SU-DHL-6 (cell line): ENCODE results near the gene TMEM151B.

Experiments used
- H2AFZ ChIP-seq: fragments of 200-600 bp; sonication (generic); 2 replicates; pipeline ENCODE4 v1.6.1; 2014; ENCODE audit warnings: low read depth, mild to moderate bottlenecking, moderate library complexity, mixed read lengths, antibody characterized with exemption, low read length; ENCODE audit not compliant: severe bottlenecking
- H3F3A ChIP-seq: fragments of 200-600 bp; shearing (Covaris generic); 2 replicates; pipeline ENCODE4 v1.6.0; 2016; ENCODE audit warnings: antibody characterized with exemption, mild to moderate bottlenecking; ENCODE audit not compliant: insufficient read depth
- H3K27ac ChIP-seq: fragments of 200-600 bp; sonication (generic); 2 replicates; pipeline ENCODE4 v1.5.1; 2016; ENCODE audit warnings: low read depth, mild to moderate bottlenecking, low read length, moderate library complexity, mixed read lengths
- H3K27me3 ChIP-seq: fragments of 200-600 bp; sonication (generic), shearing (Covaris generic); 2 replicates; pipeline ENCODE4 v1.6.0; 2014; ENCODE audit warnings: mild to moderate bottlenecking, low read length
- H3K36me3 ChIP-seq: fragments of 200-600 bp; sonication (generic); 2 replicates; pipeline ENCODE4 v1.6.1; 2014; ENCODE audit warnings: mild to moderate bottlenecking, low read length, mixed read lengths
- H3K4me2 ChIP-seq: fragments of 300-600, 200-600 bp; shearing (Covaris generic), sonication (generic); 2 replicates; pipeline ENCODE4 v1.6.0; 2014; ENCODE audit warnings: low read length, low read depth, mild to moderate bottlenecking; ENCODE audit not compliant: poor library complexity, severe bottlenecking
- H3K4me3 ChIP-seq: fragments of 200-600 bp; sonication (generic); 2 replicates; pipeline ENCODE4 v1.5.1; 2014; ENCODE audit warnings: antibody characterized with exemption, low read length, mild to moderate bottlenecking, mixed read lengths; ENCODE audit not compliant: insufficient read depth, poor library complexity, severe bottlenecking
- H3K79me2 ChIP-seq: fragments of 200-600 bp; sonication (generic); 2 replicates; pipeline ENCODE4 v1.6.1; 2014; ENCODE audit warnings: mild to moderate bottlenecking, low read length, moderate library complexity; ENCODE audit not compliant: insufficient read depth
- H3K9ac ChIP-seq: fragments of 200-600 bp; sonication (generic); 2 replicates; pipeline ENCODE4 v1.7.0; 2014; ENCODE audit warnings: mild to moderate bottlenecking, low read length
- H3K9me2 ChIP-seq: fragments of 200-600 bp; sonication (generic); replicated peaks from 2 replicates; pipeline ENCODE4 v1.6.1; 2014; ENCODE audit warnings: low read length; ENCODE audit not compliant: insufficient read depth
- H3K9me3 ChIP-seq: fragments of 200-600 bp; sonication (generic); 2 replicates; pipeline ENCODE4 v1.6.1; 2014; ENCODE audit warnings: low read length, mixed read lengths; ENCODE audit not compliant: insufficient read depth
- H4K20me1 ChIP-seq: fragments of 200-600 bp; sonication (generic); 2 replicates; pipeline ENCODE4 v1.6.1; 2014; ENCODE audit warnings: low read depth, mild to moderate bottlenecking, antibody characterized with exemption, low read length, moderate library complexity, mixed read lengths
- EZH2phosphoT487 ChIP-seq: fragments of 200-600 bp; sonication (generic), shearing (Covaris generic); conservative IDR thresholded peaks from 2 replicates; pipeline ENCODE4 v1.6.1; 2018; ENCODE audit warnings: mild to moderate bottlenecking, antibody characterized with exemption, low read length, moderate library complexity, mixed read lengths
- TF ChIP-seq, protein P1 (sequence below): fragments of 200-600 bp; sonication (generic); IDR thresholded peaks from one replicate; pipeline ENCODE4 v1.5.1; 2017; ENCODE audit warnings: antibody characterized with exemption, mild to moderate bottlenecking, low read length, moderate library complexity; ENCODE audit not compliant: insufficient read depth, poor library complexity, severe bottlenecking

TMEM151B gene

DNA sequence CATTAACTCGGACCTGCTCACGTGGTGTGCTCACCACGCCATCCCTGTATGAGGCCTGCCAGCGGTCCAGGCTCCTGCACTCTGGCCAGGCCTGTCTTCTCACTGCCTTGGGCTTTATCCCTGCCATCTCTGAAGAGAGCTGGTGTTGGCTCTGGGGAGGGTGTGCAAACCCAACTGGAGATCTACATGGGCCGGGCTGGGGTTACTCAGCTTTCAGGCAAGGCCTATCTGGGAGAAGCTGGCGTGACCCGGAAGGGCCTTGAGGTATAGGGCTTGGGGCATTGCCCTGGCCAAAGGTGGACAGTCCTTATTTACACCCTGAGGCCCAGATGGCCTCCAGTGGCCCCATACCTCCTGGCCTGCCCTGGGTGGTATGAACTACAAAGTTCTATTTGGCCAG lies 41.8 kb upstream of the TMEM151B start:
- Histone ChIP-seq H3K79me2 (peaks cover 44% of the 10 kb centered on the region), H3K4me2 (no peak overlapping the region), H3K9ac (no peak overlapping the region), H3F3A (no peaks in the 10 kb centered on the region), H3K27me3 (no peaks in the 10 kb centered on the region), H2AFZ (no peak overlapping the region), H3K9me3 (no peaks in the 10 kb centered on the region), H3K9me2 (no peaks in the 10 kb centered on the region), H3K4me3 (no peak overlapping the region), H3K27ac (no peak overlapping the region), H3K36me3 (no peaks in the 10 kb centered on the region), H4K20me1 (no peaks in the 10 kb centered on the region)
- TF ChIP-seq, protein P1, sequence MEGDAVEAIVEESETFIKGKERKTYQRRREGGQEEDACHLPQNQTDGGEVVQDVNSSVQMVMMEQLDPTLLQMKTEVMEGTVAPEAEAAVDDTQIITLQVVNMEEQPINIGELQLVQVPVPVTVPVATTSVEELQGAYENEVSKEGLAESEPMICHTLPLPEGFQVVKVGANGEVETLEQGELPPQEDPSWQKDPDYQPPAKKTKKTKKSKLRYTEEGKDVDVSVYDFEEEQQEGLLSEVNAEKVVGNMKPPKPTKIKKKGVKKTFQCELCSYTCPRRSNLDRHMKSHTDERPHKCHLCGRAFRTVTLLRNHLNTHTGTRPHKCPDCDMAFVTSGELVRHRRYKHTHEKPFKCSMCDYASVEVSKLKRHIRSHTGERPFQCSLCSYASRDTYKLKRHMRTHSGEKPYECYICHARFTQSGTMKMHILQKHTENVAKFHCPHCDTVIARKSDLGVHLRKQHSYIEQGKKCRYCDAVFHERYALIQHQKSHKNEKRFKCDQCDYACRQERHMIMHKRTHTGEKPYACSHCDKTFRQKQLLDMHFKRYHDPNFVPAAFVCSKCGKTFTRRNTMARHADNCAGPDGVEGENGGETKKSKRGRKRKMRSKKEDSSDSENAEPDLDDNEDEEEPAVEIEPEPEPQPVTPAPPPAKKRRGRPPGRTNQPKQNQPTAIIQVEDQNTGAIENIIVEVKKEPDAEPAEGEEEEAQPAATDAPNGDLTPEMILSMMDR, result no peak
- no peak for TF ChIP-seq EZH2phosphoT487

DNA sequence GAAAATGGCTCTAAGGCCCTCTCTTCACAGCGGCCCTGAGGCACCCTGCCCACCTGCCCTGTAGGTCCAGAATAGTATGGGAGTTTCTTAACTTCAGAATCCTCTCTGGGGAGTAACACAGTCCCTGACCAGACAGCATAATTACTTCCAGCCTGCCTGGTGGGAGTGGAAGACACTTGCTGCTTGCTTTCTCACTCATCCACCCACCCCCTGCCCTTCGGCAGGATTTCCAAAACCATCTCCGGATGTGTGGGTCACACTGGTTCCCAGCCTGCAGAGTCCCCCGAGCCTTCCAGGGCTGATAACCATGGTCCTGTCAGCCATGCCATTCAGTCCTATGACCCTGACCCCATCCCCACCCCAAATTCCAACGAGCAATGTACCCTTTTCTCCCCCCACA lies 41.4 kb upstream of the TMEM151B start:
- no peaks in the 10 kb centered on the region for H3K27me3 ChIP-seq
- H3K27ac ChIP-seq, result no peak overlapping the region
- no peak overlapping the region for H3K4me3 ChIP-seq
- no peaks in the 10 kb centered on the region for H3F3A ChIP-seq
- no peaks in the 10 kb centered on the region for H3K9me3 ChIP-seq
- no peaks in the 10 kb centered on the region for H4K20me1 ChIP-seq
- peaks cover 41% of the 10 kb centered on the region for H3K79me2 ChIP-seq
- H2AFZ ChIP-seq, result no peak overlapping the region
- no peaks in the 10 kb centered on the region for H3K36me3 ChIP-seq
- no peak for TF ChIP-seq EZH2phosphoT487
- TF ChIP-seq, protein P1, result no peak
- no peak overlapping the region for H3K4me2 ChIP-seq
- no peaks in the 10 kb centered on the region for H3K9me2 ChIP-seq
- no peak overlapping the region for H3K9ac ChIP-seq

DNA sequence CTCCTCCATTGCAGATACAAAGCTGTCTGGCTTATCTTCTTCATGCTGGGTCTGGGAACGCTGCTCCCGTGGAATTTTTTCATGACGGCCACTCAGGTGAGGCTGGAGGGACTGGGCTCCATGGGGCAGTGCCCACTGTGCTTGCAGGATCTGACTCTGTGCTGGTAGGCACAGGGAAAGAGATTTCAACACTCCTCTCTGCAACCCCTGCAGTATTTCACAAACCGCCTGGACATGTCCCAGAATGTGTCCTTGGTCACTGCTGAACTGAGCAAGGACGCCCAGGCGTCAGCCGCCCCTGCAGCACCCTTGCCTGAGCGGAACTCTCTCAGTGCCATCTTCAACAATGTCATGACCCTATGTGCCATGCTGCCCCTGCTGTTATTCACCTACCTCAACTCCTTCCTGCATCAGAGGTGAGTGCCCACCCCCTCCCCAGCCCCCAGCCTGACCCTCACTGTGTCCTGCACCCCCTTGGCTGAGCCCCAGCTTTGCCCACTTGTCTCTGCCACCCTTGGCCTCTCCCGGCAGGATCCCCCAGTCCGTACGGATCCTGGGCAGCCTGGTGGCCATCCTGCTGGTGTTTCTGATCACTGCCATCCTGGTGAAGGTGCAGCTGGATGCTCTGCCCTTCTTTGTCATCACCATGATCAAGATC lies 40.7 kb upstream of the TMEM151B start:
- TF ChIP-seq EZH2phosphoT487, result no peak
- TF ChIP-seq, protein P1, result no peak
- H3K79me2 ChIP-seq, result peaks cover 34% of the 10 kb centered on the region
- no peaks in the 10 kb centered on the region for H3K9me2 ChIP-seq
- H2AFZ ChIP-seq, result no peak overlapping the region
- H3K9me3 ChIP-seq, result no peaks in the 10 kb centered on the region
- H3K9ac ChIP-seq, result no peak overlapping the region
- H3K4me2 ChIP-seq, result no peak overlapping the region
- H3K27me3 ChIP-seq, result no peaks in the 10 kb centered on the region
- H3F3A ChIP-seq, result no peaks in the 10 kb centered on the region
- H3K27ac ChIP-seq, result no peak overlapping the region
- no peaks in the 10 kb centered on the region for H4K20me1 ChIP-seq
- H3K36me3 ChIP-seq, result no peaks in the 10 kb centered on the region
- H3K4me3 ChIP-seq, result no peak overlapping the region
